ENCODE results near the gene ZNF319. TPM values are rescaled to one million over a fixed set of nuclear protein-coding genes. Genes with fewer than 3 reads are reported as not detected.

The ZNF319 gene
- total and polyA plus RNA-seq, 2 of the 13 experiments (the other 11 are each of a cell fraction or from before 2014, with no cell fraction given): 2.4 to 3.6 TPM

DNA sequence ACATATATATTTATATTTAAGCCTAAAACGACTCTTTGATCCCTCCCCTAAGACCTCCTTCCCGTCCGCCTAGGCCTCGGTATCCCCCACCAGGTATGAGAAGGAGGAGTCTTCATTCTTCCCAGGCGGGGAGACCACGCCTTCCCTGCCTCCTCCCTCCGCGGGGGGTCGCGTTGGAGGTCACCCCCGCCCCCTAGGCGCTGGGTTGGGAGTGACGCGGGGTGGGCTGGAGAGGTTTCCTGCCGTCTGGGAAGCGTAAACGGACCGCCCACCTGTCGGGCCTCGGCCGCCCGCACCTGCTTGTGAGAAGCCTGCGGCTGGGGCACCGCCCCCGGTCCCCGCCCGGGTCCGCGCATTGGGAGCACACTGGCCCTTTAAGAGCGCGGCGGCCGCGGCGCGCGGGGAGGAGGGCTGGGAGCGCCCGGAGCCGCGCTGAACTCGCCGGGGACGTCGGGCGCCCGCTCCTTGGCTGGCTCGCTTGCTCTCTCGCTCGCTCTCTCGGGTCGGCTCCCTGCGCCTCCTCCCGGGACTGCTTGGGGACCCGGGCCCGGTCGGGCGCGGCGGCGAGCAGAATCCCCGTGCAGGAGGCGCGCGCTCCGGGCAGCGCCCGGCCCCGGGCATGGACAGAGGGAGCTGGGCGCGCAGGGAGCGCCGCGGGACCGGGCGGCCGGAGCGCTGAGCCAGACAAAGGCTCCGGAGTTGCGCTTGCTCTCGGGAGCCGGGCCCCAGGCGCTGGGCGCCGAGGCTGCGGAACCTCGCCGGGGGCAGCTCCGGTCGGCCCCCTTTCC is 25.1 kb upstream of the ZNF319 start, which contains the start of gene MMP15 (continued):
- TF ChIP-seq, protein P1, sequence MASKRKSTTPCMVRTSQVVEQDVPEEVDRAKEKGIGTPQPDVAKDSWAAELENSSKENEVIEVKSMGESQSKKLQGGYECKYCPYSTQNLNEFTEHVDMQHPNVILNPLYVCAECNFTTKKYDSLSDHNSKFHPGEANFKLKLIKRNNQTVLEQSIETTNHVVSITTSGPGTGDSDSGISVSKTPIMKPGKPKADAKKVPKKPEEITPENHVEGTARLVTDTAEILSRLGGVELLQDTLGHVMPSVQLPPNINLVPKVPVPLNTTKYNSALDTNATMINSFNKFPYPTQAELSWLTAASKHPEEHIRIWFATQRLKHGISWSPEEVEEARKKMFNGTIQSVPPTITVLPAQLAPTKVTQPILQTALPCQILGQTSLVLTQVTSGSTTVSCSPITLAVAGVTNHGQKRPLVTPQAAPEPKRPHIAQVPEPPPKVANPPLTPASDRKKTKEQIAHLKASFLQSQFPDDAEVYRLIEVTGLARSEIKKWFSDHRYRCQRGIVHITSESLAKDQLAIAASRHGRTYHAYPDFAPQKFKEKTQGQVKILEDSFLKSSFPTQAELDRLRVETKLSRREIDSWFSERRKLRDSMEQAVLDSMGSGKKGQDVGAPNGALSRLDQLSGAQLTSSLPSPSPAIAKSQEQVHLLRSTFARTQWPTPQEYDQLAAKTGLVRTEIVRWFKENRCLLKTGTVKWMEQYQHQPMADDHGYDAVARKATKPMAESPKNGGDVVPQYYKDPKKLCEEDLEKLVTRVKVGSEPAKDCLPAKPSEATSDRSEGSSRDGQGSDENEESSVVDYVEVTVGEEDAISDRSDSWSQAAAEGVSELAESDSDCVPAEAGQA (IDR thresholded peaks at IDR 0.05; ENCODE audit: low read depth): peak; percentile 40; the same call in 1 of the 2 replicates
- TF ChIP-seq, protein P1 (CRISPR knock-in tag; IDR thresholded peaks at IDR 0.05; ENCODE audit: borderline replicate concordance): no peak
- TF ChIP-seq KLF15 (CRISPR knock-in tag; IDR thresholded peaks at IDR 0.05; ENCODE audit: borderline replicate concordance): peak; percentile 55; the same call in 1 of the 2 replicates
- TF ChIP-seq MED8 (CRISPR knock-in tag; IDR thresholded peaks at IDR 0.05; ENCODE audit: insufficient replicate concordance): peak; percentile 85
- TF ChIP-seq, protein P2, sequence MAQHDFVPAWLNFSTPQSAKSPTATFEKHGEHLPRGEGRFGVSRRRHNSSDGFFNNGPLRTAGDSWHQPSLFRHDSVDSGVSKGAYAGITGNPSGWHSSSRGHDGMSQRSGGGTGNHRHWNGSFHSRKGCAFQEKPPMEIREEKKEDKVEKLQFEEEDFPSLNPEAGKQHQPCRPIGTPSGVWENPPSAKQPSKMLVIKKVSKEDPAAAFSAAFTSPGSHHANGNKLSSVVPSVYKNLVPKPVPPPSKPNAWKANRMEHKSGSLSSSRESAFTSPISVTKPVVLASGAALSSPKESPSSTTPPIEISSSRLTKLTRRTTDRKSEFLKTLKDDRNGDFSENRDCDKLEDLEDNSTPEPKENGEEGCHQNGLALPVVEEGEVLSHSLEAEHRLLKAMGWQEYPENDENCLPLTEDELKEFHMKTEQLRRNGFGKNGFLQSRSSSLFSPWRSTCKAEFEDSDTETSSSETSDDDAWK (CRISPR knock-in tag; IDR thresholded peaks at IDR 0.05): no peak
- TF ChIP-seq MEIS2 (CRISPR knock-in tag; IDR thresholded peaks at IDR 0.05): peak; percentile 65
- TF ChIP-seq ZNF451 (CRISPR knock-in tag; IDR thresholded peaks at IDR 0.05): peak; percentile 61
- peak; percentile 41; the same call in 1 of the 2 replicates for TF ChIP-seq GATAD2A (CRISPR knock-in tag; IDR thresholded peaks at IDR 0.05)
- TF ChIP-seq, protein P3, sequence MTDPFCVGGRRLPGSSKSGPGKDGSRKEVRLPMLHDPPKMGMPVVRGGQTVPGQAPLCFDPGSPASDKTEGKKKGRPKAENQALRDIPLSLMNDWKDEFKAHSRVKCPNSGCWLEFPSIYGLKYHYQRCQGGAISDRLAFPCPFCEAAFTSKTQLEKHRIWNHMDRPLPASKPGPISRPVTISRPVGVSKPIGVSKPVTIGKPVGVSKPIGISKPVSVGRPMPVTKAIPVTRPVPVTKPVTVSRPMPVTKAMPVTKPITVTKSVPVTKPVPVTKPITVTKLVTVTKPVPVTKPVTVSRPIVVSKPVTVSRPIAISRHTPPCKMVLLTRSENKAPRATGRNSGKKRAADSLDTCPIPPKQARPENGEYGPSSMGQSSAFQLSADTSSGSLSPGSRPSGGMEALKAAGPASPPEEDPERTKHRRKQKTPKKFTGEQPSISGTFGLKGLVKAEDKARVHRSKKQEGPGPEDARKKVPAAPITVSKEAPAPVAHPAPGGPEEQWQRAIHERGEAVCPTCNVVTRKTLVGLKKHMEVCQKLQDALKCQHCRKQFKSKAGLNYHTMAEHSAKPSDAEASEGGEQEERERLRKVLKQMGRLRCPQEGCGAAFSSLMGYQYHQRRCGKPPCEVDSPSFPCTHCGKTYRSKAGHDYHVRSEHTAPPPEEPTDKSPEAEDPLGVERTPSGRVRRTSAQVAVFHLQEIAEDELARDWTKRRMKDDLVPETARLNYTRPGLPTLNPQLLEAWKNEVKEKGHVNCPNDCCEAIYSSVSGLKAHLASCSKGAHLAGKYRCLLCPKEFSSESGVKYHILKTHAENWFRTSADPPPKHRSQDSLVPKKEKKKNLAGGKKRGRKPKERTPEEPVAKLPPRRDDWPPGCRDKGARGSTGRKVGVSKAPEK (CRISPR knock-in tag; IDR thresholded peaks at IDR 0.05; ENCODE audit: borderline replicate concordance): no peak
- TF ChIP-seq KDM1A (CRISPR knock-in tag; IDR thresholded peaks at IDR 0.05): peak; percentile 24; the same call in 1 of the 2 replicates
- 0 out of 2 replicates have a peak, but pooled peaks have one; percentile 57 for TF ChIP-seq SNAI1 (CRISPR knock-in tag; IDR thresholded peaks at IDR 0.05; ENCODE audit: borderline replicate concordance)
- peak; percentile 42; the same call in 1 of the 3 replicates for TF ChIP-seq MXI1 (IDR thresholded peaks at IDR 0.05; ENCODE audit: borderline replicate concordance, low read depth, low read length)
- TF ChIP-seq RXRA (CRISPR knock-in tag; IDR thresholded peaks at IDR 0.05): peak; percentile 77; the same call in 1 of the 2 replicates
- TF ChIP-seq BCL6 (CRISPR knock-in tag; IDR thresholded peaks at IDR 0.05): peak; percentile 82
- no peak for TF ChIP-seq SOX6 (IDR thresholded peaks at IDR 0.05)
- peak; percentile 42; the same call in 1 of the 2 replicates for TF ChIP-seq SOX6 (CRISPR knock-in tag; IDR thresholded peaks at IDR 0.05)
- TF ChIP-seq HNF4G (IDR thresholded peaks at IDR 0.05; ENCODE audit: borderline replicate concordance, low read depth, low read length): peak; percentile 53; the same call in 1 of the 2 replicates
- peak; percentile 72 for TF ChIP-seq HNF4G (CRISPR knock-in tag; IDR thresholded peaks at IDR 0.05; ENCODE audit: borderline replicate concordance, low read depth)
- peak; percentile 21 for TF ChIP-seq TBP (CRISPR knock-in tag; IDR thresholded peaks at IDR 0.05)
